Posterior cingulate gyrus (tissue), 11 donors: ENCODE data around the gene ASTN1.

Experiments used
- DNase-seq, 10 donors: peaks; one replicate each; pipeline versions ENCODE4 v3.0.0 to v3.0.0-alpha.2; 2020 to 2021; ENCODE audit warnings: mixed read lengths in 3 of 10
- intact Hi-C: fragments of 100-400 bp; cut with DNase I; formaldehyde crosslinking; loops from one replicate; pipeline ENCODE4 v1.15.1; 2023

The ASTN1 gene

GRCh38 chr1:177170756-177171535 is 6.4 kb upstream of the ASTN1 start, which contains the start of gene BRINP2:
Gene BRINP2, plus strand, starts transcription at chr1:177170958. Its CDS starts 58,919 bp downstream, at chr1:177229877.
- DNase-seq = peak; percentile 78 to 99 (median 90)
- intact Hi-C loops = loop anchor here (10.0 kb wide), 1 partner anchor 146 kb away; no protein-coding TSS in a partner anchor

GRCh38 chr1:177165069-177165439 is 542 bp upstream of the ASTN1 start:
- DNase-seq = peak in 4 of 10 donors; percentile 16 to 70 (median 44)
- intact Hi-C loops = no loop called here

- intact Hi-C loops = no loop called here
- DNase-seq = peak; percentile 28 to 89 (median 44)
Observed at GRCh38 chr1:177163844-177164379, 600 bp downstream of the ASTN1 start.

GRCh38 chr1:177162243-177162642 is 2.3 kb downstream of the ASTN1 start:
- intact Hi-C loops = no loop called here
- peak in 1 of 10 donors; percentile 56 for DNase-seq

- intact Hi-C loops = no loop called here
- no peak for DNase-seq
Observed at GRCh38 chr1:177146499-177146898, 18.0 kb downstream of the ASTN1 start.

- intact Hi-C loops = no loop called here
Observed at GRCh38 chr1:177145106-177146070, 19.1 kb downstream of the ASTN1 start.

GRCh38 chr1:177142791-177143271 is 21.7 kb downstream of the ASTN1 start:
- intact Hi-C loops = no loop called here
- no peak for DNase-seq

More at GRCh38 chr1:177145106-177146070, 19.1 kb downstream of the ASTN1 start:
- DNase-seq = no peak

- no peak for DNase-seq
- intact Hi-C loops = no loop called here
Observed at GRCh38 chr1:177142010-177142409, 22.5 kb downstream of the ASTN1 start.

GRCh38 chr1:177138347-177138746 is 26.2 kb downstream of the ASTN1 start:
- intact Hi-C loops = no loop called here
- DNase-seq = no peak

GRCh38 chr1:177137814-177138213 is 26.7 kb downstream of the ASTN1 start:
- intact Hi-C loops = no loop called here
- no peak for DNase-seq

GRCh38 chr1:177135250-177135649 is 29.3 kb downstream of the ASTN1 start:
- intact Hi-C loops = no loop called here
- peak in 2 of 10 donors; percentile 30 to 85 for DNase-seq

- intact Hi-C loops = no loop called here
- no peak for DNase-seq
Observed at GRCh38 chr1:177133977-177134538, 30.5 kb downstream of the ASTN1 start.

- no peak for DNase-seq
- intact Hi-C loops = no loop called here
Observed at GRCh38 chr1:177132141-177132540, 32.4 kb downstream of the ASTN1 start.

GRCh38 chr1:177131723-177132122 is 32.8 kb downstream of the ASTN1 start:
- DNase-seq = no peak
- intact Hi-C loops = no loop called here

- intact Hi-C loops = no loop called here
- DNase-seq = no peak
Observed at GRCh38 chr1:177130451-177130945, 34.0 kb downstream of the ASTN1 start.

- intact Hi-C loops = no loop called here
- DNase-seq = no peak
Observed at GRCh38 chr1:177128665-177129281, 35.7 kb downstream of the ASTN1 start.

GRCh38 chr1:177126267-177126666 is 38.2 kb downstream of the ASTN1 start:
- no peak for DNase-seq
- intact Hi-C loops = no loop called here

- DNase-seq = no peak
- intact Hi-C loops = no loop called here
Observed at GRCh38 chr1:177124577-177125278, 39.8 kb downstream of the ASTN1 start.
